ENCODE measurements around the gene LRRC74A. TPM values are rescaled to one million over a fixed set of nuclear protein-coding genes. Genes with fewer than 3 reads are reported as not detected.

LRRC74A gene
- total and polyA plus RNA-seq, 2 donors from 2014 or later: not detected

DNA sequence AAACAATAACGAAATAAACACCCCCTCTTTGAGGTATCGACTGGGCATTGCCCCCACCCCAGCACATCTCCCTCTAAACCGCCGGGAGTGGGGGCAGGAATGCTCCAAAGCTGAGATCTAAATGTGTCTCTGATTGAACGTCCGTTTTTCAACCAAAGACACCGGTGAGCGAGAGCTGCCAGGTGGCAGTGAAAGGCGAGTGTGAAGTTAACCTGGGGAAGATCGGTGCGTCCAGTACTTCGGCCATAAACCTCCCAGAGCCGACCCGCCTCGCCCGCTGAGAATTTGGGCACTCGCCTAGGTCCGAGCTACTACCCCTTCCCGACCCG, 14.2 kb upstream of the LRRC74A start:
- TF ChIP-seq, protein P1, sequence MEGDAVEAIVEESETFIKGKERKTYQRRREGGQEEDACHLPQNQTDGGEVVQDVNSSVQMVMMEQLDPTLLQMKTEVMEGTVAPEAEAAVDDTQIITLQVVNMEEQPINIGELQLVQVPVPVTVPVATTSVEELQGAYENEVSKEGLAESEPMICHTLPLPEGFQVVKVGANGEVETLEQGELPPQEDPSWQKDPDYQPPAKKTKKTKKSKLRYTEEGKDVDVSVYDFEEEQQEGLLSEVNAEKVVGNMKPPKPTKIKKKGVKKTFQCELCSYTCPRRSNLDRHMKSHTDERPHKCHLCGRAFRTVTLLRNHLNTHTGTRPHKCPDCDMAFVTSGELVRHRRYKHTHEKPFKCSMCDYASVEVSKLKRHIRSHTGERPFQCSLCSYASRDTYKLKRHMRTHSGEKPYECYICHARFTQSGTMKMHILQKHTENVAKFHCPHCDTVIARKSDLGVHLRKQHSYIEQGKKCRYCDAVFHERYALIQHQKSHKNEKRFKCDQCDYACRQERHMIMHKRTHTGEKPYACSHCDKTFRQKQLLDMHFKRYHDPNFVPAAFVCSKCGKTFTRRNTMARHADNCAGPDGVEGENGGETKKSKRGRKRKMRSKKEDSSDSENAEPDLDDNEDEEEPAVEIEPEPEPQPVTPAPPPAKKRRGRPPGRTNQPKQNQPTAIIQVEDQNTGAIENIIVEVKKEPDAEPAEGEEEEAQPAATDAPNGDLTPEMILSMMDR (IDR thresholded peaks at IDR 0.05; ENCODE audit: borderline replicate concordance, extremely low read depth, insufficient read depth): no peak
- intact Hi-C loops (cut with DNase I): no loop called here
- Histone ChIP-seq H3K36me3 (ENCODE audit: control insufficient read depth in 2 of 3, insufficient read depth in 3 of 3, low read length in 3 of 3) (peaks cover 0 to 19% (median 6%) of the 10 kb centered on the region in 3 donors), H3K9me3 (ENCODE audit: control insufficient read depth in 2 of 3, insufficient read depth in 1 of 3, low read length in 3 of 3) (no peaks in the 10 kb centered on the region), H3K27me3 (ENCODE audit: control insufficient read depth, insufficient read depth, low read length) (no peaks in the 10 kb centered on the region), H3K9ac (ENCODE audit: low read length in 3 of 3) (peak overlapping the region; percentile 24 to 86 (median 45)), H3K4me1 (ENCODE audit: control insufficient read depth in 2 of 3, insufficient read depth in 2 of 3, low read depth in 1 of 3, low read length in 3 of 3) (peaks cover 2 to 8% (median 8%) of the 10 kb centered on the region in 3 donors), H3K4me3 (ENCODE audit: low read length in 3 of 3) (peak overlapping the region; percentile 61 to 88 (median 68)), H3K27ac (ENCODE audit: low read depth in 2 of 2, low read length in 2 of 2) (peak overlapping the region; percentile 29 to 81)
- DNase-seq: peak in 1 of 5 donors; percentile 55
- FAIRE-seq: no peak

DNA sequence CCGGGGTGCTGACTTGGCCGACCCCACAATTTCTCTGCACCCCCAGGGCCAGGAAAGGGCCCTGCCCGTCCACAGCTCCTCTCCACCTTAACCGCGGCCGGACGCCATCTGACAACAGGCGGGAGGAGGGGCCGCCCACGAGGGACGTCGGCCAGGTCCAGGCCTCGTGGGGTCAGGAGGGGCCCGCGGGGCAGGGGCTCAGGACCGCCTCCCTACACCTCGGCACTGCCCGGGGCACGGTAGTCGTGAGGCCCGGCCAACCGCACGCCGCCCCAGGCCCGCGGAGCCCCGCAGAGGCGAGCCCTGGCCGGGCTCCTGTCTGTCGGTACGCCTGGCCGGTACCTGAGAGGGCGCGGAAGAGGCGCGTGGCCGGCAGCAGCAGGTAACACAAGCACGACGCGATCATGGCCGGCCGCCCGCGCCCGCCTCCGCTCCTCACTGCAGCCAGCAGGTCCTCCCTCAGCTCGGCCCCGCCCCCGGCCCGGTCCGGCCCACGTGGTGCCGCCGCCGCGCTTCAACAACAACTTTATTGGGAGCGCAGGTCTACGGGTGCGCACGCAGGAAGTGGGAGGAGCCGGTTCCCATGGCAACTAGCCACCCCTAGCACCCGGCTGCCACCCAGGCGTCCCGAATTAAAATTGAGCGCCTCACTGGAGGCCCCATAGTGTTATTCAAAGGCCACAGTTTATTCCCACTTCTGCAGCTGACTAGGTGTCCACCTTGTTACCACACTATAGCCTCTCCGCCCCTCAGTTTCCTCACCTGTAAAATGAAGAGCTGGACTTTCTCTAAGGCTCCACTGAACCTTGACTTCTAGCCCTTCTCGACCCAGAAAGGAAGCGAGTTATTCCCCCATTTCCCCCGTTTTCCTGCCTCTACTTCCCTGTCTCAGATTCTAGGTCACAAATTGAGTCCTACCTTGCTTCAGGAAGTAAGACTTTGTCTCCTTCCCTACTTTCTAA, 13.5 kb upstream of the LRRC74A start, which contains the start of gene ANGEL1:
ANGEL1 (minus strand) TSS at position 461 of the 962 bp plus-strand sequence; CDS start at position 406, 55 bp downstream.
- peak within 1 kb of the TSS; percentile 45 to 86 (median 45) for H3K9ac ChIP-seq (ENCODE audit: low read length in 3 of 3)
- H3K27me3 ChIP-seq (ENCODE audit: control insufficient read depth, insufficient read depth, low read length): no peaks in the 10 kb centered on the region
- peak within 1 kb of the TSS; percentile 29 to 81 for H3K27ac ChIP-seq (ENCODE audit: low read depth in 2 of 2, low read length in 2 of 2)
- H3K4me3 ChIP-seq (ENCODE audit: low read length in 3 of 3): peak within 1 kb of the TSS; percentile 61 to 88 (median 68)
- no peaks in the 10 kb centered on the region for H3K9me3 ChIP-seq (ENCODE audit: control insufficient read depth in 2 of 3, insufficient read depth in 1 of 3, low read length in 3 of 3)
- intact Hi-C loops (cut with DNase I): no loop called here
- DNase-seq: peak; percentile 96 to 99 (median 97)
- peaks cover 2 to 8% (median 8%) of the 10 kb centered on the region in 3 donors for H3K4me1 ChIP-seq (ENCODE audit: control insufficient read depth in 2 of 3, insufficient read depth in 2 of 3, low read depth in 1 of 3, low read length in 3 of 3)
- FAIRE-seq: no peak
- H3K36me3 ChIP-seq (ENCODE audit: control insufficient read depth in 2 of 3, insufficient read depth in 3 of 3, low read length in 3 of 3): peaks cover 0 to 12% (median 5%) of the 10 kb centered on the region in 3 donors
- TF ChIP-seq, protein P1 (IDR thresholded peaks at IDR 0.05; ENCODE audit: borderline replicate concordance, extremely low read depth, insufficient read depth): peak; percentile 2

DNA sequence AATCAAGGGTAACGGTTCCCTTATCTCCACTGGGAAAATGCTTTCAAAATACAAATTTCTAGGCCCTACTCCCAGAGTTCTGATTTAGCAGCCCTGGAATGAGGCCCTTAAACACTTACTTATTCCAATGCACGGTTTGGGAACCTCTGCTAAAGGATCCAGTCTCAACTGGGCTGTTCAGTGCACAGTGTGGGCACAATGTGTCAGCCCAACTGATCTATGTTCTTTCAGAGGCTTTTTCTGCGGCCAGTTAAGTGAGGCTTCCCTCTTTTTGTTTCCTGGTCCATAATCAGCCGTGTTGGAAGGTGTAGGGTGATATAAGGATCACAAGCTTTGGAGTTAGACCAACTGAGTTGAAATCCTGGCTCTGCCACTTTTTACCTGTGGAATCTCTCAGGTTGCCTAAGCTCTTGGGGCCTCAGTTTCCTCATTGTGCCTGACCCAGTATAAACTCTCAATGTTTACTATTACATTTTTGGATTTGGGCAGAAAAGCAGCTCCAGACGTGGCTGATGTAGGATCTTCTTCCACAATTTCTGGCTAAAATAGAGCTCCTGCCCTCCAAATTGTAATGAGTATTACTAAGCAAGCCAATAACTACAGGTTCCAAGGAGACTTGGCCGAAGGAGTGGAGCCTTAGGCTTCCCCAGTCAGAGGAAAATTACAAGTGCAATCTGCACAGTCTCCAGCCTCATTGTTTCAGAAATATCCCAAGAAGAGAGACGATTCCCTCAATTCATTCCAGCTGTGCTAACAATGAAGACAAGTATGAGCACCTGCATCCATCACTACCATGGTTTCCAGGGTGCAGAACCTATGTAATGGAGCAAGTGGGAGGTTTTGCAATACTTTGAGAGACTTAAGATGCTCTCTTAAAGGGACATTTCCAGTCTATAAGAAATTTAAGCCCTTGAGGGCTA, 11.2 kb upstream of the LRRC74A start:
- Histone ChIP-seq H3K4me3 (ENCODE audit: low read length in 3 of 3) (no peak overlapping the region), H3K27ac (ENCODE audit: low read depth in 2 of 2, low read length in 2 of 2) (no peak overlapping the region), H3K9me3 (ENCODE audit: control insufficient read depth in 2 of 3, insufficient read depth in 1 of 3, low read length in 3 of 3) (no peaks in the 10 kb centered on the region), H3K36me3 (ENCODE audit: control insufficient read depth in 2 of 3, insufficient read depth in 3 of 3, low read length in 3 of 3) (no peaks in the 10 kb centered on the region), H3K27me3 (ENCODE audit: control insufficient read depth, insufficient read depth, low read length) (no peaks in the 10 kb centered on the region), H3K4me1 (ENCODE audit: control insufficient read depth in 2 of 3, insufficient read depth in 2 of 3, low read depth in 1 of 3, low read length in 3 of 3) (peaks cover 2 to 8% (median 8%) of the 10 kb centered on the region in 3 donors), H3K9ac (ENCODE audit: low read length in 3 of 3) (no peak overlapping the region)
- TF ChIP-seq, protein P1 (IDR thresholded peaks at IDR 0.05; ENCODE audit: borderline replicate concordance, extremely low read depth, insufficient read depth): no peak
- intact Hi-C loops (cut with DNase I): no loop called here
- no peak for FAIRE-seq
- no peak for DNase-seq

Measured in kidney (tissue), 14 donors.